H1 (cell line): ENCODE results near the gene LRRFIP1. TPM values are rescaled to one million over a fixed set of nuclear protein-coding genes. Genes with fewer than 3 reads are reported as not detected.

Experiments used
- CTCF ChIA-PET: fragments of 300-600 bp; sonication (Branson Sonifier 250); formaldehyde crosslinking; loops from one replicate; lab custom pipeline; 2021; ENCODE audit not compliant: partially characterized antibody; lab: Charles Lee
- POLR2A ChIA-PET: fragments of 300-600 bp; sonication (Branson Sonifier 250); formaldehyde crosslinking; loops from one replicate; lab custom pipeline; 2021; ENCODE audit warnings: inconsistent platforms; ENCODE audit not compliant: partially characterized antibody; lab: Charles Lee
- DNase-seq, 2 experiments: peaks; one replicate each; pipeline versions ENCODE4 v3.0.0 to v3.0.0-alpha.2; 2010 to 2022; ENCODE audit warnings: low spot score in 2 of 2, low read depth in 1 of 2, mixed read lengths in 1 of 2
- FAIRE-seq: peaks from 2 replicates; lab custom pipeline; 2011; peaks lifted over from hg19 to GRCh38; lab: Jason Lieb, UNC
- H2AFZ ChIP-seq: 2 replicates; pipeline ENCODE4 v1.8.1; 2012; ENCODE audit warnings: low read length, inconsistent platforms
- H2AK5ac ChIP-seq: 2 replicates; pipeline ENCODE4 v1.6.1; 2013; ENCODE audit warnings: low read depth, low read length
- H2BK120ac ChIP-seq: replicated peaks from 2 replicates; pipeline ENCODE3; 2013; ENCODE audit warnings: low read depth, low read length, inconsistent platforms
- H2BK12ac ChIP-seq: 2 replicates; pipeline ENCODE4 v1.6.1; 2013; ENCODE audit warnings: low read depth, low read length
- H2BK15ac ChIP-seq: 2 replicates; pipeline ENCODE4 v1.6.1; 2013; ENCODE audit warnings: low read length
- H2BK20ac ChIP-seq: 2 replicates; pipeline ENCODE4 v1.6.1; 2013; ENCODE audit warnings: low read length
- H2BK5ac ChIP-seq: 2 replicates; pipeline ENCODE4 v1.6.1; 2013; ENCODE audit warnings: low read depth, low read length
- H3K14ac ChIP-seq: 2 replicates; pipeline ENCODE4 v1.6.1; 2013; ENCODE audit warnings: inconsistent platforms; ENCODE audit not compliant: insufficient read length
- H3K18ac ChIP-seq: 2 replicates; pipeline ENCODE4 v1.6.1; 2013; ENCODE audit warnings: low read length; ENCODE audit errors: extremely low read depth
- H3K23ac ChIP-seq: 2 replicates; pipeline ENCODE4 v1.6.1; 2013; ENCODE audit warnings: inconsistent platforms; ENCODE audit not compliant: insufficient read length
- H3K23me2 ChIP-seq: 2 replicates; pipeline ENCODE4 v1.6.1; 2013; ENCODE audit warnings: low read depth, low read length
- H3K27ac ChIP-seq: 2 replicates; pipeline ENCODE4 v1.6.1; 2011; ENCODE audit warnings: low read depth, low read length, inconsistent platforms
- H3K27me3 ChIP-seq, 4 experiments: replicated peaks in 1 of 4; 1 replicate in 1 of 4; 2 replicates in 3 of 4; pipeline versions ENCODE4 v1.6.1 to v1.8.1; 2011 to 2013; ENCODE audit warnings: low read length in 3 of 4, mild to moderate bottlenecking in 3 of 4, inconsistent platforms in 2 of 4, mixed read lengths in 2 of 4, moderate library complexity in 1 of 4; ENCODE audit not compliant: control insufficient read depth in 3 of 4, insufficient read depth in 3 of 4; ENCODE audit errors: extremely low read depth in 1 of 4
- H3K36me3 ChIP-seq, 4 experiments: 2 replicates each; pipeline versions ENCODE4 v1.6.1 to v1.8.1; 2011 to 2013; ENCODE audit warnings: mild to moderate bottlenecking in 4 of 4, low read length in 3 of 4, moderate library complexity in 2 of 4, control low read depth in 1 of 4, inconsistent platforms in 1 of 4; ENCODE audit not compliant: insufficient read depth in 4 of 4, control insufficient read depth in 2 of 4
- H3K4ac ChIP-seq: replicated peaks from 2 replicates; pipeline ENCODE3; 2013; ENCODE audit warnings: low read length, low read depth, mixed read lengths, inconsistent platforms; ENCODE audit not compliant: insufficient read length
- H3K4me1 ChIP-seq, 4 experiments: replicated peaks in 1 of 4; 1 replicate in 1 of 4; 2 replicates in 3 of 4; pipeline versions ENCODE4 v1.6.1 to v1.8.1; 2011 to 2013; ENCODE audit warnings: low read length in 3 of 4, inconsistent platforms in 2 of 4, mixed read lengths in 1 of 4; ENCODE audit not compliant: insufficient read depth in 4 of 4, control insufficient read depth in 3 of 4
- H3K4me2 ChIP-seq, 2 experiments: 2 replicates each; pipeline versions ENCODE4 v1.6.1 to v1.8.1; 2011 to 2013; ENCODE audit warnings: low read depth in 2 of 2, low read length in 2 of 2, control low read depth in 1 of 2, inconsistent platforms in 1 of 2, mild to moderate bottlenecking in 1 of 2; ENCODE audit not compliant: insufficient read depth in 1 of 2
- H3K4me3 ChIP-seq, 4 experiments: fragments of 200-600, 300-600 bp in 1 of 4; sonication (generic), shearing (Covaris generic), sonication (Bioruptor Twin) in 1 of 4; 2 replicates each; pipeline versions ENCODE4 v1.5.1 to v1.8.1; 2011 to 2016; ENCODE audit warnings: low read length in 4 of 4, low read depth in 3 of 4, control low read depth in 2 of 4, inconsistent platforms in 2 of 4, mild to moderate bottlenecking in 2 of 4, mixed read lengths in 1 of 4, moderate library complexity in 1 of 4; ENCODE audit not compliant: insufficient read depth in 2 of 4; ENCODE audit errors: extremely low read depth in 1 of 4
- H3K56ac ChIP-seq: replicated peaks from 2 replicates; pipeline ENCODE3; 2013; ENCODE audit warnings: low read depth, mild to moderate bottlenecking, mixed read lengths, low read length, inconsistent platforms; ENCODE audit not compliant: insufficient read length
- H3K79me1 ChIP-seq: 2 replicates; pipeline ENCODE4 v1.6.1; 2013; ENCODE audit warnings: low read depth, low read length, control low read depth
- H3K79me2 ChIP-seq, 2 experiments: 2 replicates each; pipeline versions ENCODE4 v1.6.1 to v1.8.1; 2012 to 2013; ENCODE audit warnings: low read length in 2 of 2, mild to moderate bottlenecking in 2 of 2, inconsistent platforms in 1 of 2; ENCODE audit not compliant: insufficient read depth in 2 of 2, control insufficient read depth in 1 of 2
- H3K9ac ChIP-seq, 4 experiments: replicated peaks in 1 of 4; 1 replicate in 1 of 4; 2 replicates in 3 of 4; pipeline versions ENCODE4 v1.6.1 to v1.8.1; 2011 to 2013; ENCODE audit warnings: low read depth in 3 of 4, low read length in 3 of 4, control low read depth in 2 of 4, mild to moderate bottlenecking in 2 of 4, moderate library complexity in 2 of 4, inconsistent platforms in 1 of 4; ENCODE audit errors: extremely low read depth in 1 of 4
- H3K9me3 ChIP-seq, 2 experiments: 2 replicates each; pipeline versions ENCODE4 v1.6.1 to v1.8.1; 2012 to 2013; ENCODE audit warnings: mild to moderate bottlenecking in 2 of 2, moderate library complexity in 2 of 2, control low read depth in 1 of 2, inconsistent platforms in 1 of 2, low read depth in 1 of 2, low read length in 1 of 2, mixed read lengths in 1 of 2; ENCODE audit not compliant: insufficient read depth in 2 of 2
- H4K20me1 ChIP-seq, 2 experiments: replicated peaks in 1 of 2; 2 replicates each; pipeline versions ENCODE3 to v1.8.1; 2011 to 2013; ENCODE audit warnings: inconsistent platforms in 2 of 2, low read length in 2 of 2, mild to moderate bottlenecking in 1 of 2; ENCODE audit not compliant: insufficient read depth in 2 of 2, control insufficient read depth in 1 of 2
- H4K5ac ChIP-seq: 2 replicates; pipeline ENCODE4 v1.6.1; 2013; ENCODE audit warnings: low read length, low read depth, mixed read lengths, inconsistent platforms; ENCODE audit not compliant: insufficient read length
- H4K8ac ChIP-seq: 2 replicates; pipeline ENCODE4 v1.8.0; 2013; ENCODE audit warnings: mild to moderate bottlenecking, moderate library complexity, low read length, inconsistent platforms; ENCODE audit not compliant: insufficient read depth; ENCODE audit errors: extremely low read depth
- H4K91ac ChIP-seq: replicated peaks from 2 replicates; pipeline ENCODE3; 2013; ENCODE audit warnings: low read length, mixed read lengths, inconsistent platforms; ENCODE audit not compliant: insufficient read length
- CBX5 ChIP-seq: fragments of 300-800, 300-1000 bp; sonication (generic); IDR thresholded peaks from 2 replicates; pipeline ENCODE4 v1.7.1; 2016; ENCODE audit warnings: antibody characterized with exemption, low read length, low read depth
- GABPA ChIP-seq: IDR thresholded peaks from 2 replicates; pipeline ENCODE4 v1.6.1; 2011; ENCODE audit warnings: mild to moderate bottlenecking, low read length, moderate library complexity, borderline replicate concordance; ENCODE audit not compliant: insufficient read depth
- KDM1A ChIP-seq: fragments of 200-600, 300-600 bp; sonication (generic); IDR thresholded peaks from 2 replicates; pipeline ENCODE4 v1.7.1; 2016; ENCODE audit warnings: mild to moderate bottlenecking, low read length, borderline replicate concordance
- POU5F1 ChIP-seq: IDR thresholded peaks from 2 replicates; pipeline ENCODE4 v1.6.1; 2011; ENCODE audit warnings: low read depth, mild to moderate bottlenecking, low read length, moderate library complexity
- SIN3A ChIP-seq, 2 experiments: IDR thresholded peaks in 1 of 2; conservative IDR thresholded peaks in 1 of 2; 2 replicates each; pipeline ENCODE4 v1.6.1; 2011 to 2012; ENCODE audit warnings: low read length in 2 of 2, improper control_type of control experiment in 1 of 2, low read depth in 1 of 2, mild to moderate bottlenecking in 1 of 2
- WGBS, 2 experiments: shearing (Covaris generic) in 1 of 2; methylation state at CpG; one replicate each; pipeline versions ENCODE4 v1.1.6 to v1.1.7; 2013 to 2015; ENCODE audit warnings: low lambda C conversion rate in 2 of 2, mixed read lengths in 2 of 2, inconsistent platforms in 1 of 2, low coverage in 1 of 2, missing lambda C conversion rate in 1 of 2; ENCODE audit not compliant: insufficient replicate concordance in 2 of 2, insufficient coverage in 1 of 2, insufficient read length in 1 of 2; ENCODE audit errors: extremely low coverage in 1 of 2, missing lambda C conversion rate in 1 of 2; 5-methylcytosine and 5-hydroxymethylcytosine counted together
- polyA plus RNA-seq, 7 experiments: library from polyadenylated mRNA; depleted of rRNA in 3 of 7; stranded (reverse) in 5 of 7; unstranded in 2 of 7; fragments of >200 nt in 5 of 7; fragments of 200-250 nt in 2 of 7; gene quantifications; 1 replicate in 5 of 7; 2 replicates in 1 of 7; 4 replicates in 1 of 7; pipeline versions ENCODE4 v1.2.1 to v1.2.3, GENCODE V29; 2011 to 2013; ENCODE audit warnings: missing spikeins in 2 of 7, mixed read lengths in 2 of 7
- total RNA-seq: library from RNA; stranded (reverse); fragmentation: NEBNext Ultra II Directional; extraction: Animal tissue kit (Norgen Biotek cat#: 25700); gene quantifications from 2 replicates; pipeline ENCODE4 v1.2.1, GENCODE V29; 2021

Gene LRRFIP1
- total and polyA plus RNA-seq, 2 of the 8 experiments (the other 6 are each of a cell fraction or from before 2014, with no cell fraction given), result 12.1 to 75.8 TPM

DNA sequence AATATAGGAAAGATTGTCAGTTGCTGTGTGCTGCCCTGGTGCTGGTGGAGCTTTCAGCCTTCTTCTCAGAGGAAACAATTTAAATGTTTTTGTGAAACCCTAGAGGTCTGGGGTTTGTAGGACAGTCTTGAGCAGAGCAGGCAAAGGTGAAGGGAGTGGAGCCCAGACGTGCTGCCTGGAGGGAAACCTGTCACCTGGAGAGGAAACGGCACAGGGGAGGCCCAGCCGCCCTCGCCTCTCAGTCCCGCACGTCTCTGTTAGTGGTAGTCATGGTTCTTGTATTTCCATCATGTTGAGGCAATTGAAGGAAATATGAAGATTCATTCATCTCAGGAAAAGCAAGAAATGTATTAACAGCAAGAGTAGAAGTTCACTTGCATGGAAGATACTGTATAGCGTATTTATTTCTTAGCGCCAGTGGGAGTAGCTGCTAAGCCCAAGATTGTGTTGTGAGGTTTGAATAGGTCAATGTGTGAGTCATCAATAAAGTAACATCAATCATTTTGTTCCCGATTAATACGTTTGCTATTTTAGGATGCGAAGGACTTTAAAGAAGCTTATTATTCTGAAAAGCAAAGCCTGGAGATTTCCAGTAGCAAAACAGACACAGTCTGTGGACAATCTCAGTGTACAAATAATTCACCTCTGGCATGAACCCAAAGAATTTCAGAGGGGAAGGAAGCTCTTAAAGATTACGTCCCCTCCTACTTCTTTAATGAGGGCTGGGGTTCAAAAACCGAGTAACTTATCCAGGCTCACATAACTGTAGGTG lies 70.4 kb downstream of the LRRFIP1 start:
- CTCF ChIA-PET, result interaction anchor here (0.7 to 2.8 kb wide), 12 partner anchors 10 to 539 kb away, joined by 3 to 17 read pairs (median 4); no protein-coding TSS in a partner anchor
- H3K18ac ChIP-seq, result no peak overlapping the region
- DNase-seq (no peak), FAIRE-seq (no peak)
- H3K9ac ChIP-seq, result no peak overlapping the region
- peaks cover 24% of the 10 kb centered on the region for H3K79me1 ChIP-seq
- H3K56ac ChIP-seq, result no peak overlapping the region
- H3K23me2 ChIP-seq, result peaks cover 10% of the 10 kb centered on the region
- no peaks in the 10 kb centered on the region for H3K9me3 ChIP-seq
- no peak overlapping the region for H2AK5ac ChIP-seq
- H3K27me3 ChIP-seq, result peaks cover 0 to 7% (median 2%) of the 10 kb centered on the region in 4 experiments; a peak in 3 of 7 replicates
- no peak overlapping the region for H2BK20ac ChIP-seq
- H3K14ac ChIP-seq, result no peak overlapping the region
- H4K5ac ChIP-seq, result no peak overlapping the region
- no peak overlapping the region for H3K4me3 ChIP-seq
- no peak for TF ChIP-seq GABPA
- no peak for TF ChIP-seq POU5F1
- no peak for TF ChIP-seq KDM1A
- TF ChIP-seq CBX5, result no peak
- no peak for TF ChIP-seq SIN3A (conservative IDR thresholded peaks at IDR 0.05 in 1 of 2, IDR thresholded peaks at IDR 0.05 in 1 of 2; ENCODE audit: low read depth in 1 of 2, low read length in 2 of 2)
- no peak overlapping the region for H2BK12ac ChIP-seq
- H4K20me1 ChIP-seq, result peaks cover 14 to 39% of the 10 kb centered on the region in 2 experiments
- 86% methylated on average over 13 of the region's 13 CpGs; no CpG with 5 or more reads in 1 of the 2 experiments for WGBS, 2 experiments
- no peak overlapping the region for H3K23ac ChIP-seq
- H2AFZ ChIP-seq, result no peak overlapping the region
- no peak overlapping the region for H3K4ac ChIP-seq
- H4K91ac ChIP-seq, result no peak overlapping the region
- H3K36me3 ChIP-seq, result no peaks in the 10 kb centered on the region
- H3K4me1 ChIP-seq, result peaks cover 29 to 49% (median 42%) of the 10 kb centered on the region in 4 experiments
- peaks cover 12 to 89% of the 10 kb centered on the region in 2 experiments; a peak in 3 of 4 replicates for H3K79me2 ChIP-seq
- POLR2A ChIA-PET, result interaction anchor here (1.0 to 1.5 kb wide), 3 partner anchors 9 to 84 kb away, joined by 4 to 5 read pairs (median 4); no protein-coding TSS in a partner anchor
- no peak overlapping the region for H2BK120ac ChIP-seq
- H3K4me2 ChIP-seq, result no peak overlapping the region
- H2BK15ac ChIP-seq, result no peak overlapping the region
- H3K27ac ChIP-seq, result no peak overlapping the region
- no peak overlapping the region for H4K8ac ChIP-seq
- no peak overlapping the region for H2BK5ac ChIP-seq
